ENCODE measurements around the gene STARD10. TPM values are rescaled to one million over a fixed set of nuclear protein-coding genes. Genes with fewer than 3 reads are reported as not detected.

Gene STARD10, protein sequence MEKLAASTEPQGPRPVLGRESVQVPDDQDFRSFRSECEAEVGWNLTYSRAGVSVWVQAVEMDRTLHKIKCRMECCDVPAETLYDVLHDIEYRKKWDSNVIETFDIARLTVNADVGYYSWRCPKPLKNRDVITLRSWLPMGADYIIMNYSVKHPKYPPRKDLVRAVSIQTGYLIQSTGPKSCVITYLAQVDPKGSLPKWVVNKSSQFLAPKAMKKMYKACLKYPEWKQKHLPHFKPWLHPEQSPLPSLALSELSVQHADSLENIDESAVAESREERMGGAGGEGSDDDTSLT
- total RNA-seq (2021; ENCODE audit: unreplicated experiment) (58.4 TPM), Bru-seq, nascent RNA (percentile 55 among the genes with signal in this experiment), BruChase-seq, experiment 1, labeled RNA remaining after a 6-hour chase (percentile 88 among the genes with signal in this experiment), BruChase-seq, experiment 2, labeled RNA remaining after a 2-hour chase (percentile 78 among the genes with signal in this experiment)
- 95.0 and 105 TPM in 2 replicates for polyA plus RNA-seq (2012)
- long read RNA-seq, transcript STARD10-217 (3 exons, 506 nt) = minor isoform, 13 of 96 reads
- long read RNA-seq, transcript STARD10-210 (7 exons, 1,100 nt) = major isoform, 58 of 96 reads
- long read RNA-seq, transcript STARD10-220 (7 exons, 1,085 nt) = minor isoform, 5 of 96 reads
- long read RNA-seq, partial matches to known transcripts = 6 of 96 reads
- long read RNA-seq, other reads (novel, unspliced or antisense) = 12 of 96 reads

DNA sequence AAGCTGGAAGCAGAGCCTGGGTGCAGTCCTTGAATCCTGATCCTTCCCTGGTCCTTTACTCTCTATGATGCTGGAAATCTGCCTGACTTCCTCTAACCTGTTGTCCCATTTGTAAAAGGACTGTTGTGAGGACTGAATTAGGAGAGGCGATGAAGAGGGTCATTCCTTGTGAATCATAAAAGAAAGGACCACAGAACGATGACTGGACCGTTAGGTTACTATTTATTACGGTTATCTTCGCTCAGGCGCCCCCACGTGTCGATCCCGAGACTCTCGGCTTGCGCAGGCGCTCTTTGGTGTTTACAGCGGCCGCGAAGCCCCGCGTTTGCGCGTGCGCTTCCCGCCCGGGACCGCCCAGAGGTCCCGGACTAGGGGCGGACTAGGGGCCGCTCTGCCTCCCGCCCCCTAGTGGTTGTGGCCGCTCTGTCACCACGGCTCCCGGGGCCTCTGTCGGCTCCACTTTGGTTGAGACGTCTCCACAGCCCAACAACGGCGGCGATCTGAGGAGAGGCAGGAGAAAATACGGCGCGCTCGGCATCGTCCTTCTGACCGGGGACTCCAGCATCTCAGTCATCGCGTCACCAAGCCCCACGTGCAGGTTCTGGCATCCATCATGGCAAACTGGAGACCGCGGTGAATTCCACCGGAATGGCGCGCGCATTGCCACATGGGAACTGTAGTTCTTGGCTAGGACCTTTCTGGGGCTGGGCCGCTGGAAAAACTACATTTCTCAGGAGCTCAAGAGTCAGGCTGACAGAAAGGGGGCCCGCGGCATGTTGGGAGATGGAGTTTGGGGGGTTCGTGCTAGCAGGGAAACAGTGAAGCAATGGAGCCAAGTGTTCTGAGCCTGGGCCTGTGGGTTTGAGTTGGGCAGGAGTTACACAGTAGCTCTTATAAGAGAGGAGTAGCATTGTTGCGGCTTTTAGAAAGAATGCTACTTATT, at the start of gene STARD10:
Gene STARD10 (minus strand): TSS at position 623 of the 943 bp plus-strand sequence. CDS start 12,866 bp downstream, outside the sequence.
- H3K9me2 ChIP-seq (ENCODE audit: insufficient read depth) = no peaks in the 10 kb centered on the region
- H3K4me1 ChIP-seq (ENCODE audit: control insufficient read depth in 1 of 2, insufficient read depth in 2 of 2, low read length in 2 of 2) = peaks cover 19 to 57% of the 10 kb centered on the region in 2 experiments
- peak within 1 kb of the TSS; percentile 53 to 70 for H3K4me3 ChIP-seq (replicated peaks in 1 of 2; ENCODE audit: low read depth in 1 of 2, low read length in 2 of 2)
- no peaks in the 10 kb centered on the region for H3K36me3 ChIP-seq (ENCODE audit: control insufficient read depth in 1 of 2, insufficient read depth in 2 of 2, low read length in 2 of 2)
- ChIA-PET RAD21 (ENCODE audit: low non-redundant PET in 1 of 2, low total read pairs in 2 of 2, uncharacterized antibody in 2 of 2, unreplicated experiment in 2 of 2) (interaction anchor here in 1 of 2 experiments (1.2 kb wide), 1 partner anchor 69 kb away, joined by 6 read pairs; no protein-coding TSS in a partner anchor), CTCF (interaction anchor here (0.6 to 2.9 kb wide), 17 partner anchors 9 to 504 kb away, joined by 3 to 26 read pairs (median 3); no protein-coding TSS in a partner anchor), POLR2A (interaction anchor here (0.9 to 2.1 kb wide), 5 partner anchors 10 to 74 kb away, joined by 3 to 10 read pairs (median 4); no protein-coding TSS in a partner anchor)
- DNase-seq (ENCODE audit: low read depth, low spot score) (peak; percentile 87), ATAC-seq (peak; percentile 94)
- H3K9me3 ChIP-seq (ENCODE audit: control insufficient read depth in 1 of 2, insufficient read depth in 1 of 2, low read depth in 1 of 2, low read length in 2 of 2) = no peaks in the 10 kb centered on the region
- peak within 1 kb of the TSS; percentile 84 for H3K4me2 ChIP-seq (ENCODE audit: low read length)
- peak within 1 kb of the TSS; percentile 57 for H3K27ac ChIP-seq (ENCODE audit: low read depth, low read length)
- peak within 1 kb of the TSS; percentile 92 for H2AFZ ChIP-seq (ENCODE audit: low read depth, low read length, poor library complexity, severe bottlenecking)
- no peaks in the 10 kb centered on the region for H4K20me1 ChIP-seq (ENCODE audit: insufficient read depth)
- no peaks in the 10 kb centered on the region for H3K27me3 ChIP-seq (ENCODE audit: insufficient read depth, low read length)
- H3K79me2 ChIP-seq (ENCODE audit: insufficient read depth, low read length) = no peaks in the 10 kb centered on the region
- TSS peak; percentile 93 for BruUV-seq (replicated peaks)
- intact Hi-C loops (cut with micrococcal nuclease) = loop anchor here (1.0 kb wide), 1 partner anchor 68 kb away; no protein-coding TSS in a partner anchor
- H3K9ac ChIP-seq (ENCODE audit: low read length) = peak within 1 kb of the TSS; percentile 62
- peak; percentile 25; the same call in 1 of the 2 replicates for TF ChIP-seq SP1 (IDR thresholded peaks at IDR 0.05; ENCODE audit: low read depth)
- TF ChIP-seq EZH2 (IDR thresholded peaks at IDR 0.05) = no peak
- TF ChIP-seq ZFX (IDR thresholded peaks at IDR 0.05) = 0 out of 2 replicates have a peak, but pooled peaks have one; percentile 24
- TF ChIP-seq POLR2A (IDR thresholded peaks at IDR 0.05; ENCODE audit: borderline replicate concordance, extremely low read depth, insufficient read depth, insufficient read length) = peak; percentile 20
- TF ChIP-seq TCF7L2 (IDR thresholded peaks at IDR 0.05; ENCODE audit: borderline replicate concordance, extremely low read depth, insufficient read depth, insufficient read length) = peak; percentile 35
- no peak for TF ChIP-seq EGR1 (IDR thresholded peaks at IDR 0.05; ENCODE audit: low read depth)
- TF ChIP-seq EZH2phosphoT487 (IDR thresholded peaks at IDR 0.05; ENCODE audit: borderline replicate concordance) = no peak
- no peak for TF ChIP-seq ZNF274 (IDR thresholded peaks at IDR 0.05; ENCODE audit: low read depth, low read length)
- TF ChIP-seq, protein P1, sequence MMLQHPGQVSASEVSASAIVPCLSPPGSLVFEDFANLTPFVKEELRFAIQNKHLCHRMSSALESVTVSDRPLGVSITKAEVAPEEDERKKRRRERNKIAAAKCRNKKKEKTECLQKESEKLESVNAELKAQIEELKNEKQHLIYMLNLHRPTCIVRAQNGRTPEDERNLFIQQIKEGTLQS (IDR thresholded peaks at IDR 0.05) = no peak
- TF ChIP-seq, protein P2, sequence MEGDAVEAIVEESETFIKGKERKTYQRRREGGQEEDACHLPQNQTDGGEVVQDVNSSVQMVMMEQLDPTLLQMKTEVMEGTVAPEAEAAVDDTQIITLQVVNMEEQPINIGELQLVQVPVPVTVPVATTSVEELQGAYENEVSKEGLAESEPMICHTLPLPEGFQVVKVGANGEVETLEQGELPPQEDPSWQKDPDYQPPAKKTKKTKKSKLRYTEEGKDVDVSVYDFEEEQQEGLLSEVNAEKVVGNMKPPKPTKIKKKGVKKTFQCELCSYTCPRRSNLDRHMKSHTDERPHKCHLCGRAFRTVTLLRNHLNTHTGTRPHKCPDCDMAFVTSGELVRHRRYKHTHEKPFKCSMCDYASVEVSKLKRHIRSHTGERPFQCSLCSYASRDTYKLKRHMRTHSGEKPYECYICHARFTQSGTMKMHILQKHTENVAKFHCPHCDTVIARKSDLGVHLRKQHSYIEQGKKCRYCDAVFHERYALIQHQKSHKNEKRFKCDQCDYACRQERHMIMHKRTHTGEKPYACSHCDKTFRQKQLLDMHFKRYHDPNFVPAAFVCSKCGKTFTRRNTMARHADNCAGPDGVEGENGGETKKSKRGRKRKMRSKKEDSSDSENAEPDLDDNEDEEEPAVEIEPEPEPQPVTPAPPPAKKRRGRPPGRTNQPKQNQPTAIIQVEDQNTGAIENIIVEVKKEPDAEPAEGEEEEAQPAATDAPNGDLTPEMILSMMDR (IDR thresholded peaks at IDR 0.05 in 2 of 3, conservative IDR thresholded peaks at IDR 0.05 in 1 of 3; ENCODE audit: borderline replicate concordance in 1 of 3, insufficient read depth in 1 of 3, low read depth in 2 of 3, low read length in 2 of 3) = peak; percentile 91 to 96 (median 94)
- TF ChIP-seq FOSL1 (IDR thresholded peaks at IDR 0.05; ENCODE audit: low read depth) = no peak
- TF ChIP-seq CEBPB (IDR thresholded peaks at IDR 0.05; ENCODE audit: low read depth) = no peak
- peak; percentile 54 for TF ChIP-seq POLR2AphosphoS5 (IDR thresholded peaks at IDR 0.05; ENCODE audit: low read depth, low read length)
- TF ChIP-seq YY1 (IDR thresholded peaks at IDR 0.05; ENCODE audit: extremely low read depth, insufficient replicate concordance, low read depth, low read length) = peak; percentile 90
- TF ChIP-seq, protein P3, sequence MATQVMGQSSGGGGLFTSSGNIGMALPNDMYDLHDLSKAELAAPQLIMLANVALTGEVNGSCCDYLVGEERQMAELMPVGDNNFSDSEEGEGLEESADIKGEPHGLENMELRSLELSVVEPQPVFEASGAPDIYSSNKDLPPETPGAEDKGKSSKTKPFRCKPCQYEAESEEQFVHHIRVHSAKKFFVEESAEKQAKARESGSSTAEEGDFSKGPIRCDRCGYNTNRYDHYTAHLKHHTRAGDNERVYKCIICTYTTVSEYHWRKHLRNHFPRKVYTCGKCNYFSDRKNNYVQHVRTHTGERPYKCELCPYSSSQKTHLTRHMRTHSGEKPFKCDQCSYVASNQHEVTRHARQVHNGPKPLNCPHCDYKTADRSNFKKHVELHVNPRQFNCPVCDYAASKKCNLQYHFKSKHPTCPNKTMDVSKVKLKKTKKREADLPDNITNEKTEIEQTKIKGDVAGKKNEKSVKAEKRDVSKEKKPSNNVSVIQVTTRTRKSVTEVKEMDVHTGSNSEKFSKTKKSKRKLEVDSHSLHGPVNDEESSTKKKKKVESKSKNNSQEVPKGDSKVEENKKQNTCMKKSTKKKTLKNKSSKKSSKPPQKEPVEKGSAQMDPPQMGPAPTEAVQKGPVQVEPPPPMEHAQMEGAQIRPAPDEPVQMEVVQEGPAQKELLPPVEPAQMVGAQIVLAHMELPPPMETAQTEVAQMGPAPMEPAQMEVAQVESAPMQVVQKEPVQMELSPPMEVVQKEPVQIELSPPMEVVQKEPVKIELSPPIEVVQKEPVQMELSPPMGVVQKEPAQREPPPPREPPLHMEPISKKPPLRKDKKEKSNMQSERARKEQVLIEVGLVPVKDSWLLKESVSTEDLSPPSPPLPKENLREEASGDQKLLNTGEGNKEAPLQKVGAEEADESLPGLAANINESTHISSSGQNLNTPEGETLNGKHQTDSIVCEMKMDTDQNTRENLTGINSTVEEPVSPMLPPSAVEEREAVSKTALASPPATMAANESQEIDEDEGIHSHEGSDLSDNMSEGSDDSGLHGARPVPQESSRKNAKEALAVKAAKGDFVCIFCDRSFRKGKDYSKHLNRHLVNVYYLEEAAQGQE (IDR thresholded peaks at IDR 0.05; ENCODE audit: low read depth) = no peak
- no peak; the same call in 1 of the 2 replicates for TF ChIP-seq ELF1 (IDR thresholded peaks at IDR 0.05; ENCODE audit: borderline replicate concordance, low read depth)
- no peak for TF ChIP-seq JUND (IDR thresholded peaks at IDR 0.05)

Measured in HCT116 (cell line).